ENCODE results near the gene ADRA2C. TPM values are rescaled to one million over a fixed set of nuclear protein-coding genes. Genes with fewer than 3 reads are reported as not detected.

Gene ADRA2C
- total RNA-seq = 0.94 TPM in 1 of 2 replicates, not detected in the other

DNA sequence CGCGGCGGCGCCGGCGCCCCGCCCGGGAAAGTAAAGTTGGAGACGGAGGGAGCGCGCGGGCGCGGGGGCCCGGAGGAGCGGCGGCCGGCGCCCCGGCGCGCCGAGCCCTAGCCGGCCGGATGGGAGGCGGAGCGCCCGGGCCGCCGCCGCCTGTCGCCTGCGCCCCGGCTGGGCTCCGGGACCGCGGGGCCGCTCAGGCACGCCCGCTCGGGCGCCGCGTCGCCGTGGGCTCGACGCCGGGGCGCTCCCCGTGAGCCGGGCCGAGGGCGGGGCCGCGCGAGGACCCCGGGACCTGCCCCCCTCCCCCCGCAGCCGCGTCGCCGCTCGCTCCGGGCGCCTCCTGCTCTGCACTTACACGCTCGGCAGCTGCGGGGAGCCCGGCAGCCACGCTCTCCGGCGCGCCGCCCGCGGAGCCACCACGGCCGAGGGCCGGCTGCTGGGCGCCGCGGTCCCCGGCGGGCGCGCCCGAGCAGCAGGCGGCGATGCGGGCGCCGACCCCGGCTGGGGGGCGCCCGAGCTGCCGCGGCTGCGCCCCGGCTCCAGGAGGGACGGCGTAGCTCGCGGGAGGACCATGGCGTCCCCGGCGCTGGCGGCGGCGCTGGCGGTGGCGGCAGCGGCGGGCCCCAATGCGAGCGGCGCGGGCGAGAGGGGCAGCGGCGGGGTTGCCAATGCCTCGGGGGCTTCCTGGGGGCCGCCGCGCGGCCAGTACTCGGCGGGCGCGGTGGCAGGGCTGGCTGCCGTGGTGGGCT lies at the start of gene ADRA2C:
ADRA2C (plus strand) TSS at position 350 of the 749 bp plus-strand sequence; CDS start at position 572, 222 bp downstream.
- DNase-seq (ENCODE audit: low read depth) = no peak
- TF ChIP-seq, protein P1, sequence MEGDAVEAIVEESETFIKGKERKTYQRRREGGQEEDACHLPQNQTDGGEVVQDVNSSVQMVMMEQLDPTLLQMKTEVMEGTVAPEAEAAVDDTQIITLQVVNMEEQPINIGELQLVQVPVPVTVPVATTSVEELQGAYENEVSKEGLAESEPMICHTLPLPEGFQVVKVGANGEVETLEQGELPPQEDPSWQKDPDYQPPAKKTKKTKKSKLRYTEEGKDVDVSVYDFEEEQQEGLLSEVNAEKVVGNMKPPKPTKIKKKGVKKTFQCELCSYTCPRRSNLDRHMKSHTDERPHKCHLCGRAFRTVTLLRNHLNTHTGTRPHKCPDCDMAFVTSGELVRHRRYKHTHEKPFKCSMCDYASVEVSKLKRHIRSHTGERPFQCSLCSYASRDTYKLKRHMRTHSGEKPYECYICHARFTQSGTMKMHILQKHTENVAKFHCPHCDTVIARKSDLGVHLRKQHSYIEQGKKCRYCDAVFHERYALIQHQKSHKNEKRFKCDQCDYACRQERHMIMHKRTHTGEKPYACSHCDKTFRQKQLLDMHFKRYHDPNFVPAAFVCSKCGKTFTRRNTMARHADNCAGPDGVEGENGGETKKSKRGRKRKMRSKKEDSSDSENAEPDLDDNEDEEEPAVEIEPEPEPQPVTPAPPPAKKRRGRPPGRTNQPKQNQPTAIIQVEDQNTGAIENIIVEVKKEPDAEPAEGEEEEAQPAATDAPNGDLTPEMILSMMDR (conservative IDR thresholded peaks at IDR 0.05; ENCODE audit: low read depth, low read length) = no peak
- H3K4me3 ChIP-seq (ENCODE audit: low read depth, low read length) = peak within 1 kb of the TSS; percentile 38

DNA sequence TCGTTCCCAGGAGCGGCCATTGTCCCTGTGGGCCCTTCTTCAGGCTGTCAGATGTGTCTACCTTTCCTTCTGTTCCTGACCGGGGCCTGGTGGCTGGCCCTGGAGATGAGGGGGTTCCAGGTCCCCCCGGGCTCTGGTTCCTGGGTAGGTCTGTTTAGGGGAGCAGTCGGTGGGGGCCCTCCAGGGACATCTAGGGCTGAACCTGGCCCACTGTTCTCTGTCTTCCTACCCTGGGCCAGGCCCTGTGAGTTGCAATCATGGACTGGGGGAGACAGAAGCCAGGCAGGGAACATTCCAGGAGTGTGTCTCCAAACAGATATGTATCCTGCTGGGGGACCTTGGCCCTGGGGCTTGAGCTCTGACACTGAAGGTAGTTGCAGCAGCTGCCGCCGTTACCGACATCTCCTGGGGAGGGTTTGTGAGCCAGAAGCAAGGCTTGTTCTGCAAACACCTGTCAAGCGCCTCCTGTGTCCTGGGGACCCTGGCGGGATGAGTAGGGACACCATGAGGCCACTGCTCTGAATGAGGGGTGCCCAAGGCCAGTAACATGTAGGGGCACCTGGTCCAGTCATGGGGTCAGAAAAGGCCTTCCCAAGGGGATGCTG lies 49.5 kb upstream of the ADRA2C start:
- H3K4me3 ChIP-seq (ENCODE audit: low read depth, low read length) = no peak overlapping the region
- no peak for DNase-seq (ENCODE audit: low read depth)
- TF ChIP-seq, protein P1 (conservative IDR thresholded peaks at IDR 0.05; ENCODE audit: low read depth, low read length) = no peak

DNA sequence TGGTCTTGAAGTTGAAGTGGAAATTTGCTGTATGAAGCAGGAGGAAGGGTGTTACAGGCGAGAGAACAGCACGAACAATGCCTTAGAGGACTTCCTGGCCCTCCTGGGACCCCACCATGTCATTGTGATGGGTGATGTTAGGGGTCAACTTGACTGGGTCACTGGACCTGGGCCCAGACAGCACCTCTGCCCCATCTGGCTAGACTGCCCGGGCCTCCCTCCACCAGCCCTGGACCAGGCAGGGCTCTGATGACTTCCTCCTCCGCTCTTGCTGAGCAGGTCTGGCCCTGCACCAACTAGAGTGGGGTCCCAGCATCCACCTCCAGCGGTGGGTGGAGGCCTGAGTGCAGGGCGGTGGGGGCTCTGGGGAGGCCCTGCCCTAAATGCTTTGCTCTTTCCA lies 48.9 kb upstream of the ADRA2C start:
- DNase-seq (ENCODE audit: low read depth) = no peak
- TF ChIP-seq, protein P1 (conservative IDR thresholded peaks at IDR 0.05; ENCODE audit: low read depth, low read length) = no peak
- H3K4me3 ChIP-seq (ENCODE audit: low read depth, low read length) = no peak overlapping the region

DNA sequence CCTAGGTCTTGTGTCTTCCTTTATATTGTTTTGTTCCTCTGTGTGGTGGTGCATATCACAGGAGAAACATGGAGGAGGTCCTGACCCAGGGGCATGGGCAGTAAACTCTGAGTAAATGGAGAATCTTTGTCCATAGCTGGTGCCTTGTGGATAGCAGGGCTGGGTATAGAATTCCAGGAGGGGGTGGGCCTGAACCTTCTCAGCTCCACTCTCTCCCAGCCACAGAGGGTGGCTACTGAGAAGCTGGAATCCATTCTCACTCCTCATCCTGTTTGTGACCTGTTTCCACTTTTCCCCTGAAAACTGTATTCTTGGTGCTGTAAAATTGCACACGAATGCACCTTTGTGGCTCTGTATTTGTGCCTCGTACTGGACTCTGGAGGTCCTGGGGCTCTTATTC lies 47.7 kb upstream of the ADRA2C start:
- no peak for DNase-seq (ENCODE audit: low read depth)
- no peak overlapping the region for H3K4me3 ChIP-seq (ENCODE audit: low read depth, low read length)
- TF ChIP-seq, protein P1 (conservative IDR thresholded peaks at IDR 0.05; ENCODE audit: low read depth, low read length) = no peak

DNA sequence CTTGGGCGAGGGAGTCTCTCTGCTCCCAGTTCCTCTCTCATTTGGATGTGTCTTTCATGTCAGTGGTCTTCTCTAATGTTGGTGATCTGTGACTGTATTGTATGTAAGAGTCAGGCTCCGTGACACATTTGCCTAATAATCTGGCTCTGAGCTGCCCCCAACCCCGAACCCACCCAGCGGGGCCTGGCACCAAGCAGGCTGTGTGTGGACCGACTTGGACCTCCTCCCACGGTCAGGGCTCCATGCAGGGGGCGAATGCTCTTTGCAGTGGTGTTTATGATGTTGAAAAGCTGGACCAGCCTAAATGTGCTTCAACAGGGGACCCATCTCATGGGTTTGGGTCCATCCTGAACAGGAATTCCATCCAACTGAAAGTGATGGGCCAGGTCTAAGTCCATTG lies 47.0 kb upstream of the ADRA2C start:
- no peak overlapping the region for H3K4me3 ChIP-seq (ENCODE audit: low read depth, low read length)
- no peak for DNase-seq (ENCODE audit: low read depth)
- TF ChIP-seq, protein P1 (conservative IDR thresholded peaks at IDR 0.05; ENCODE audit: low read depth, low read length) = no peak

DNA sequence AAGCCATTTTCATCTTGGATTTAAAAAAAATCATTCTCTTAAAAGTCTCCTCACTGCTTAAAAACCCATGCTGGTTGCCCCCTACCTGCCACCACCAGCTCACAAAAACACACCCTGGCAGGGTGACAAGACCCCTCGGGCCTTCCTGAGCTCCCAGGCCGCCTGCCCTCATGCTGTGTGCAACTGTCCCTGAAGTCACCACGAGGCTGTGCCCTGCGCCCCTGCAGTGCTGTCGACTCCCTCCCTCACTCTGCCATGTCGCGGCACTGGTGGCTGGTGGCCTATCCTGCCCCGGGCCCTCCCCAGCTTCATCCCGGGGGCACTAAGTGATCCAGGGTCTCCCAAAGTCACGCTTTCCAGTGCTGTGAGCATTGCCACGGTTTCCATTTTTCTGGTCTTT lies 46.3 kb upstream of the ADRA2C start:
- TF ChIP-seq, protein P1 (conservative IDR thresholded peaks at IDR 0.05; ENCODE audit: low read depth, low read length) = no peak
- H3K4me3 ChIP-seq (ENCODE audit: low read depth, low read length) = no peak overlapping the region
- DNase-seq (ENCODE audit: low read depth) = no peak

All from epithelial cell of proximal tubule (primary cell).